Esophagus squamous epithelium (tissue), 4 donors: ENCODE results near the gene PZP.

ENCODE experiments used
- CTCF ChIP-seq, 6 experiments: fragments of 450-650 bp in 4 of 6; fragments of 200-600 bp in 2 of 6; sonication (generic) in 2 of 6; IDR thresholded peaks; one replicate each; pipeline ENCODE4 v1.5.1; 2016 to 2019; ENCODE audit warnings: antibody characterized with exemption in 6 of 6, mild to moderate bottlenecking in 4 of 6, moderate library complexity in 4 of 6
- POLR2A ChIP-seq, 4 donors: fragments of 450-650 bp; IDR thresholded peaks; one replicate each; pipeline ENCODE4 v1.6.1; 2017; ENCODE audit warnings: antibody characterized with exemption in 4 of 4, mild to moderate bottlenecking in 4 of 4, moderate library complexity in 3 of 4

- no peak for TF ChIP-seq CTCF (IDR thresholded peaks at IDR 0.05)
- TF ChIP-seq POLR2A (IDR thresholded peaks at IDR 0.05): no peak
These were observed 76.1 kb downstream of the PZP start for GRCh38 chr12:9132008-9132535.
